MCF 10A (cell line): ENCODE data around the gene SNTG2. TPM values are rescaled to one million over a fixed set of nuclear protein-coding genes. Genes with fewer than 3 reads are reported as not detected.

Experiments
- BruUV-seq: library from RNA; stranded (reverse); fragments of 400-500 nt; replicated peaks from 2 replicates; lab custom pipeline; 2021; lab: Mats Ljungman, UMichigan
- CTCF ChIA-PET: fragments of 300-600 bp; sonication (Branson Sonifier 250); formaldehyde crosslinking; extraction: SDS; loops from one replicate; lab custom pipeline; 2021; ENCODE audit warnings: antibody characterized with exemption, inconsistent platforms; lab: Yijun Ruan, JAX
- POLR2A ChIA-PET: fragments of 300-600, 350-650 bp; sonication (Branson Sonifier 250); formaldehyde crosslinking; extraction: SDS; loops from one replicate; lab custom pipeline; 2020; ENCODE audit warnings: antibody characterized with exemption, inconsistent platforms; lab: Yijun Ruan, JAX
- DNase-seq: peaks from one replicate; pipeline ENCODE4 v3.0.0-alpha.2; 2018; ENCODE audit not compliant: unreplicated experiment
- H3K27ac Mint-ChIP-seq: one replicate; pipeline ENCODE4 v1.8.0; 2022; ENCODE audit warnings: mild to moderate bottlenecking, low read depth, mixed read lengths; ENCODE audit not compliant: unreplicated experiment
- H3K27me3 Mint-ChIP-seq: one replicate; pipeline ENCODE4 v1.8.0; 2022; ENCODE audit warnings: mixed read lengths; ENCODE audit not compliant: insufficient read depth, unreplicated experiment
- H3K36me3 Mint-ChIP-seq: one replicate; pipeline ENCODE4 v1.8.0; 2022; ENCODE audit warnings: mild to moderate bottlenecking, moderate library complexity, mixed read lengths; ENCODE audit not compliant: insufficient read depth, unreplicated experiment
- H3K4me1 Mint-ChIP-seq: one replicate; pipeline ENCODE4 v1.8.0; 2022; ENCODE audit warnings: mixed read lengths; ENCODE audit not compliant: insufficient read depth, unreplicated experiment
- H3K4me3 Mint-ChIP-seq: one replicate; pipeline ENCODE4 v1.8.0; 2022; ENCODE audit warnings: mild to moderate bottlenecking, moderate library complexity, mixed read lengths; ENCODE audit not compliant: unreplicated experiment
- H3K9me3 Mint-ChIP-seq: one replicate; pipeline ENCODE4 v1.8.0; 2022; ENCODE audit warnings: mixed read lengths; ENCODE audit not compliant: unreplicated experiment
- intact Hi-C: fragments of 100-400 bp; cut with micrococcal nuclease; formaldehyde crosslinking; loops from 2 replicates; pipeline ENCODE4 v1.14.1; 2022
- total RNA-seq: library from RNA; stranded (reverse); gene quantifications from 2 replicates; pipeline ENCODE4 v1.2.3, GENCODE V29; 2022
- TF ChIP-seq, protein P1 (sequence below): fragments of 200-600 bp; IDR thresholded peaks from one replicate; pipeline ENCODE4 v1.8.0; 2022; ENCODE audit warnings: antibody characterized with exemption, mild to moderate bottlenecking; ENCODE audit not compliant: unreplicated experiment

SNTG2 gene
- total RNA-seq, 1 experiment from 2014 or later = not detected

GRCh38 chr2:1071650-1072049, 121.0 kb downstream of the SNTG2 start:
- intact Hi-C loops = no loop called here
- Mint-ChIP-seq H3K4me3 (no peak overlapping the region), H3K27ac (no peak overlapping the region), H3K27me3 (no peaks in the 10 kb centered on the region), H3K36me3 (no peaks in the 10 kb centered on the region), H3K4me1 (no peaks in the 10 kb centered on the region), H3K9me3 (peaks cover 12% of the 10 kb centered on the region)
- TF ChIP-seq, protein P1, sequence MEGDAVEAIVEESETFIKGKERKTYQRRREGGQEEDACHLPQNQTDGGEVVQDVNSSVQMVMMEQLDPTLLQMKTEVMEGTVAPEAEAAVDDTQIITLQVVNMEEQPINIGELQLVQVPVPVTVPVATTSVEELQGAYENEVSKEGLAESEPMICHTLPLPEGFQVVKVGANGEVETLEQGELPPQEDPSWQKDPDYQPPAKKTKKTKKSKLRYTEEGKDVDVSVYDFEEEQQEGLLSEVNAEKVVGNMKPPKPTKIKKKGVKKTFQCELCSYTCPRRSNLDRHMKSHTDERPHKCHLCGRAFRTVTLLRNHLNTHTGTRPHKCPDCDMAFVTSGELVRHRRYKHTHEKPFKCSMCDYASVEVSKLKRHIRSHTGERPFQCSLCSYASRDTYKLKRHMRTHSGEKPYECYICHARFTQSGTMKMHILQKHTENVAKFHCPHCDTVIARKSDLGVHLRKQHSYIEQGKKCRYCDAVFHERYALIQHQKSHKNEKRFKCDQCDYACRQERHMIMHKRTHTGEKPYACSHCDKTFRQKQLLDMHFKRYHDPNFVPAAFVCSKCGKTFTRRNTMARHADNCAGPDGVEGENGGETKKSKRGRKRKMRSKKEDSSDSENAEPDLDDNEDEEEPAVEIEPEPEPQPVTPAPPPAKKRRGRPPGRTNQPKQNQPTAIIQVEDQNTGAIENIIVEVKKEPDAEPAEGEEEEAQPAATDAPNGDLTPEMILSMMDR = no peak
- ChIA-PET POLR2A (no interaction called here), CTCF (no interaction called here)
- BruUV-seq = no TSS peak
- DNase-seq = no peak

- intact Hi-C loops = no loop called here
- H3K9me3 Mint-ChIP-seq = peaks cover 8% of the 10 kb centered on the region
- no peaks in the 10 kb centered on the region for H3K36me3 Mint-ChIP-seq
- TF ChIP-seq, protein P1 = no peak
- DNase-seq = no peak
- no peak overlapping the region for H3K4me3 Mint-ChIP-seq
- no peaks in the 10 kb centered on the region for H3K4me1 Mint-ChIP-seq
- H3K27ac Mint-ChIP-seq = no peak overlapping the region
- POLR2A ChIA-PET = no interaction called here
- no TSS peak for BruUV-seq
- no peaks in the 10 kb centered on the region for H3K27me3 Mint-ChIP-seq
- CTCF ChIA-PET = no interaction called here
Measured at GRCh38 chr2:1072250-1072649, 121.6 kb downstream of the SNTG2 start.

GRCh38 chr2:1077911-1078310, 127.3 kb downstream of the SNTG2 start:
- intact Hi-C loops = no loop called here
- H3K4me1 Mint-ChIP-seq = no peaks in the 10 kb centered on the region
- CTCF ChIA-PET = no interaction called here
- TF ChIP-seq, protein P1 = no peak
- DNase-seq = no peak
- H3K4me3 Mint-ChIP-seq = no peak overlapping the region
- no peaks in the 10 kb centered on the region for H3K27me3 Mint-ChIP-seq
- no TSS peak for BruUV-seq
- H3K9me3 Mint-ChIP-seq = peaks cover under 1% of the 10 kb centered on the region
- H3K36me3 Mint-ChIP-seq = no peaks in the 10 kb centered on the region
- H3K27ac Mint-ChIP-seq = no peak overlapping the region
- POLR2A ChIA-PET = no interaction called here

- Mint-ChIP-seq H3K4me3 (no peak overlapping the region), H3K27me3 (no peaks in the 10 kb centered on the region), H3K4me1 (no peaks in the 10 kb centered on the region), H3K36me3 (no peaks in the 10 kb centered on the region), H3K9me3 (no peaks in the 10 kb centered on the region), H3K27ac (no peak overlapping the region)
- BruUV-seq = no TSS peak
- intact Hi-C loops = no loop called here
- CTCF ChIA-PET = no interaction called here
- DNase-seq = no peak
- POLR2A ChIA-PET = no interaction called here
- TF ChIP-seq, protein P1 = no peak
Measured at GRCh38 chr2:1078326-1078725, 127.7 kb downstream of the SNTG2 start.
